ENCODE results near the gene SHISA7.
A peak's percentile ranks its signal among the peaks of the same experiment; 100 is the strongest.
"Not testable (repeated sequence)": the region's sequence is repeated elsewhere in the genome, so short reads cannot be mapped to it uniquely, and the experiment has no call there.

The SHISA7 gene

GRCh38 chr19:55405638-55406037 lies 37.5 kb downstream of the SHISA7 start:
- no peak for TF ChIP-seq CTCF (IDR thresholded peaks at IDR 0.05; ENCODE audit: control insufficient read depth, insufficient read depth, low read depth, low read length, missing control alignments)
- H3K4me3 ChIP-seq (ENCODE audit: control insufficient read depth, low read depth, low read length) = peak overlapping the region; percentile 80
- no peak for DNase-seq (ENCODE audit: low read depth)

- no peak for TF ChIP-seq CTCF (IDR thresholded peaks at IDR 0.05; ENCODE audit: control insufficient read depth, insufficient read depth, low read depth, low read length, missing control alignments)
- no peak overlapping the region for H3K4me3 ChIP-seq (ENCODE audit: control insufficient read depth, low read depth, low read length)
- DNase-seq (ENCODE audit: low read depth) = no peak
Observed at GRCh38 chr19:55402509-55402908, 40.6 kb downstream of the SHISA7 start.

- not testable (repeated sequence) for H3K4me3 ChIP-seq (ENCODE audit: control insufficient read depth, low read depth, low read length); DNase-seq (ENCODE audit: low read depth)
Observed at GRCh38 chr19:55401390-55401789, 41.7 kb downstream of the SHISA7 start.

- H3K4me3 ChIP-seq (ENCODE audit: control insufficient read depth, low read depth, low read length) = no peak overlapping the region
- no peak for DNase-seq (ENCODE audit: low read depth)
- no peak for TF ChIP-seq CTCF (IDR thresholded peaks at IDR 0.05; ENCODE audit: control insufficient read depth, insufficient read depth, low read depth, low read length, missing control alignments)
Observed at GRCh38 chr19:55400281-55401087, 42.6 kb downstream of the SHISA7 start.

- DNase-seq (ENCODE audit: low read depth) = no peak
- no peak for TF ChIP-seq CTCF (IDR thresholded peaks at IDR 0.05; ENCODE audit: control insufficient read depth, insufficient read depth, low read depth, low read length, missing control alignments)
- H3K4me3 ChIP-seq (ENCODE audit: control insufficient read depth, low read depth, low read length) = no peak overlapping the region
Observed at GRCh38 chr19:55398200-55398925, 44.7 kb downstream of the SHISA7 start.

GRCh38 chr19:55392820-55393761 lies 50.0 kb downstream of the SHISA7 start:
- DNase-seq (ENCODE audit: low read depth) = no peak
- no peak for TF ChIP-seq CTCF (IDR thresholded peaks at IDR 0.05; ENCODE audit: control insufficient read depth, insufficient read depth, low read depth, low read length, missing control alignments)
- H3K4me3 ChIP-seq (ENCODE audit: control insufficient read depth, low read depth, low read length) = no peak overlapping the region

Measured in AG09309 (cell line).